ENCODE data around the gene NSMCE1.

The NSMCE1 gene

GRCh38 chr16:27242398-27242797 lies 26.2 kb downstream of the NSMCE1 start:
- DNase-seq, result no peak

GRCh38 chr16:27241658-27242057 lies 26.9 kb downstream of the NSMCE1 start:
- DNase-seq, result no peak

DNA sequence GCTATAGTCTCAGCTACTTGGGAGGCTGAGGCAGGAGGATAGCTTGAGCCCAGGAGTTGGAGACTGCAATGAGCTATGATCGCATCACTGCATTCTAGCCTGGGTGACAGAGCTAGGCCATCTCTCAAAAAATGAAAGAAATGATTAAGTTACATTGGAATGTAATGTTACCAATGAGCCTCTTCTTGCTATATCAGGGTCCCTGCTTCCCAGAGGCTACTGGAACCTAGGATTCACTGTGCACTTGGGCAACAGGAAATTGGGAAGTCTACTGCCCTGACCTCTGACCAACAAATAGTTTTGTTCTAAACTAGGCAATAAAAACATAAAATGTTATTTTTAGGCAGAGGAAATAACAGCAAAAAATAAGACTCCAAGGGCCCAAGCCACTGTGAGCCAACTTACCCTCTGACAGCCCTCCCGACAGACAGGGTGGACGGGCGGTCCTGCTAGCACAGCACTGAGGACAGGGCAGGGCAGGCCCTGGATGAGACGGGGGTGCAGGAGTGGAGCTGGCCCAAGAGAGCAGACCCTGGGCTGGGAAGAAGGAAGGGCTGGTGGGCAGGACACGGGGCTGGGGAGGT lies 27.5 kb downstream of the NSMCE1 start:
- no peak for DNase-seq

GRCh38 chr16:27239906-27240655 lies 28.5 kb downstream of the NSMCE1 start:
- no peak for DNase-seq

GRCh38 chr16:27239026-27239425 lies 29.5 kb downstream of the NSMCE1 start:
- no peak for DNase-seq

DNA sequence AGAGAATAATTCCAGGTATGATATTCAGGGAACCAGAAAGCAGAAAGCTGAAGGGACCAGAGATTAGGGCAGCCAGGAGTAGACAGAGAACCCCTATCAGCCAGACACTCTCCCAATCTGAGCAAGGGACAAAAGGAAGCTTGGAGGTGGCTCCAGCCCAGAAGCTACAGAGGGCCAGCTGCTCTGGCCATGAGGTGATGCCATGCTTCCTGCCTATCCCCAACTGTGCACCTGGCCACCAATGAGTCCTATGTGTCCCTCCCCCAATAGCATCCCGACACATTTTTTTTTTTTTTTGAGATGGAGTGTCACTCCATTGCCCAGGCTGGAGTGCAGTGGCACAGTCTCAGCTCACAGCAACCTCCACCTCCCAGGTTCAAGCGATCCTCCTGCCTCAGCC lies 30.0 kb downstream of the NSMCE1 start:
- no peak for DNase-seq

- peak in 1 of 2 experiments; percentile 28 for DNase-seq
Observed at GRCh38 chr16:27238016-27238587, 30.5 kb downstream of the NSMCE1 start.

DNA sequence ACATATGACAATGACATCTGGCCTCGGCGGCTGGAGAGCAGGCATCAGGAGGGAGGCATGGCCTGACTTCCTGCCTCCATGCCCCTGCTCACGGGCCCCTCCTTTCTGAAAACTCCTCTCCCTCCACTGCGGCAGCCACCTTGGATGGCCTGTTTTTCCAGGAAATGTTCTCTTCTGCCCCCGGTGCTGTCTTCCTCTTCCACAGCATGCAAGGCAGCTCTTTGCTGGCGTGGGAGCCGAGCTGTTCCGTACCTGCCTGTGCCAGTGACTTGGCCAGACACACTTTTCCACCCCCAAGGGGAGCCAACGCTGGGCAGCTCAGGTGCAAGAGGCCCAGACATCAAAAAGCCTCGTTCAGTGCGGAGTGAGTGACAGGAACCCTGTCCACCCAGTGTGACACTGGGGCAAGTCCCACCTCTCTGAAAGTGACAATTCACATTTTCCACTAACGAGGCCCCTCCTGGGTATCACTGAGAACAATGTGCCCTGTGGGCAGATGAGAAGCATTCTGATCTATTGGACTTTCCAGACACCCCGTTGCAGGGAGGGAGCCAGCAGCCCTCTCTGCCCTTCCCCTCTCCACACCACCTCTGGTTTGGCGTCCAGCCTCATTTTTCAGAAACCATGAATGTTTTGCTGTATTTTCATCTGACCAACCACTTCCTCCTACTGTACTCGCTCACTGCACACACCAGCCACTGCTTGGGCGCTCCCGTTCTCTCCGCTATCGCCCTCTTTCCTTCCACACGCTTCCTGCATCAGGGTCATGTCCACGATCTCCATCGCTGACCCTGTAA lies 31.2 kb downstream of the NSMCE1 start:
- DNase-seq, result peak; percentile 71 to 80

DNA sequence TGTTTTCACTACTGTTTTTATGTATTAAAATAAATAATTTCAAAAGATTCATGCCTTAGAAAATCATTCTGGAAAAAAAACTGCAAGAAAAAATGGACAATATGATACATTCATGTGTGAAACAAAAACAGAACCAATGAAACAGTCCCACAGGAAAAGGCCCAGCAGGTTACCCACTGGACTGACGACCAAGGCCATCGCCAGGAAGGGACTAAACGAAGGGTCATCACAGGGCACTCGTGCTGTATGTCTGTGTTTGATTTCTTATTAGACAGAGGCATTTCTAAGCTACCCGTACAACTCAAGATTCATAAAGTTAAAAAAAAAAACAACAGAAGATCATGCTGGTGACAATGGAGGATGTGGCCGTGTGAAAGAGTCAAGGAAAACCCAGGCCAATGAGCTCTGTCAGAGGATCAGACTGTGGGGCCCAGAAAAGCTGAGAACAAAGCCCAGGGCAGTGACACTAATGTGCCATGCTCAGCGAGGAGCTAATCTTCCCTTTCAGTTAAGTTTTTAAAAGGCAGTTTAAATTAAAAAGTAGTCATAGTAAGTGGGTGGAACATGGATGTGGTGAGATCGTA lies 31.8 kb downstream of the NSMCE1 start:
- no peak for DNase-seq

DNA sequence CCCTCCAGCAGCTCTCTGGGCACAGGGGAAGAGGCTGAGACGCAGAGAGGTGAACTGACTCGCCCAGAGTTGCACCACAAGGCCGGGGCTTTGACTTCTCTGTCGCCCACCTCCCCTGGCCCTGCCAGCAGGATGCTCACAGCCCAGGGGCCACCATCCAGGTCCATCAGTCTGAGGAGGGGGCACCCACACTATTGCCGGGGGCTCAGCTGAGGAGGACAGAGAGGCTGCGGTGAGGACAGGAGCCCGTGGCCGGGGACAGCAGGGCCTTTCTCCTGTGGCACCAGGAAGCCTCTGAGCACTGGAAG lies 32.7 kb downstream of the NSMCE1 start:
- no peak for DNase-seq

DNA sequence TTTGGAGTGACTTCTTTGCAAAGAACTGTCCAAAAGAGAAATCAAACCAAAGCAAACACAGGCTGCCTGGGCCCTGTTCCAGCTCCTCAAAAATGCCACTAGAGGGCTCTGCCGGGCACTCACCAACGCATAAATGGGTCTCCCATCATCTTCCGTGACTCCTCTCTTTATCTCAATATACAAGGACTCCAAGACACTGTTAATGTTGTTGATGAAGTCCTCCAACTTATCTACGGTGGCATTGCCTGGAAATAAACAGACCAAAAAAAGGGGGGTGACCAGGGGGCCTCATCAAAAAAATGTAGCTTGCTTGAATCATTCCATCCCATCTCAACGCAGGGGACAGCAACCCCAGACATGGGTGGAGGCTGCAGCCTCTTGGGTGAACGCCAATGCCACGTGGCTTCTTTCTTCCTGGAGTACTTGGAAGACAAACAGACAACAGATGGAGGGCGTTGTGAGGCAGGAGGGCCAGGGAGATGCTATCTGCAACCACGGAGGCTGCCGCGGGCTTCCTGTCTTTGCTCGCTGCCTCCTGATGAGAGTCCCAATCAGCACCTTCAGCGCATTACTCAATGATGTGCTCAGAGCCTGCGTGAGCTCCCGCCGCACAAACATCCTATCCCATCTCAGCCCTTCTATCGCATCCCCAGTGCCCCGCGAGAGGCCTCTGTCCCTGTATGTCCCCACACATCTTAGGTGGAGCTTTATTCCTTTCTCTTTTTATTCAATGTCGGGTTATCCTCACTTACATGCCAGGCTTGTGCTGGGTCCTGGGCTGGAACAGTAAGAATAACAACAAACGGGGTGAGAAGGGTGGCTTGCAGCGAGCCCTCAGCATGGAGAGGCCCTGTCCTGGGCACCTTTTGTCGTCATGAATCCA lies 33.3 kb downstream of the NSMCE1 start:
- peak; percentile 83 to 86 for DNase-seq

DNA sequence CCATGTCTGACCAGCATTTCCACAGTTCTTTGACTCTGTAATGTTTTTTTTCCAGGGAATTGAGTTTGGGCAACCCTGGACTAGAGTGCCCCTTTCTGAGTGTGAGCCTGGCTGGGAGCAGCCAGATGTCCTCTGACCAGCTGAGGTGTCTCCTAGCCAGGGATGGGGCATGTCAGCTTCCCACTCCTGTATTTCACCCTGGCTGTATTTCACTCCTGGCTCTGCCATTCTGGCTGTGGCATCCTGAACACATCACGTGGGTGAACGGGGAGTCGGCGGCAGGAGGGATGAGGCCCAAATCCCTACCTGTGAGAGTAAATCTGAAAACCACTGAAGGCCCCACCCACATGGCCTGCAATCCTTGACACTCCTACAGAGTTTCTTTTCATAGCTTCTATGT lies 34.0 kb downstream of the NSMCE1 start:
- DNase-seq, result no peak

DNA sequence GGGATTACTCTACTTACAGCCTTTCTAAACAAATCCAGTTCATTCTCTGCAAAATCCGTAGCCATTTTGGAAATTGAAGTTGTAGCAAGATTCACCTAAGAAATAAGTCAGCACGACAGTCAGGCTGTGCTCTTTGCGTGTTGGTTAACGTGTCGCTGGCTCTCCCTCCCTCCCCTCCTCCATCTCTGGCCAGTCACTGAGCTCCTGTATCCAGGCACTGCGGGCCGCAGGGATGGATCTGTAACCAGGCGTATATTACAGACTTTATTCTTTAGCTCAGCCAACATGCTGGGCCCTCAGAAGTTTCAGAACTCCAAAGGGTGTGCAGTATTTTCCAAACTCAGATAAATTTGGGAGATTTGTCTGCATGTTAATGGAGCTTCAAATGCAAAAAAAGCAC lies 34.4 kb downstream of the NSMCE1 start:
- DNase-seq, result no peak

DNA sequence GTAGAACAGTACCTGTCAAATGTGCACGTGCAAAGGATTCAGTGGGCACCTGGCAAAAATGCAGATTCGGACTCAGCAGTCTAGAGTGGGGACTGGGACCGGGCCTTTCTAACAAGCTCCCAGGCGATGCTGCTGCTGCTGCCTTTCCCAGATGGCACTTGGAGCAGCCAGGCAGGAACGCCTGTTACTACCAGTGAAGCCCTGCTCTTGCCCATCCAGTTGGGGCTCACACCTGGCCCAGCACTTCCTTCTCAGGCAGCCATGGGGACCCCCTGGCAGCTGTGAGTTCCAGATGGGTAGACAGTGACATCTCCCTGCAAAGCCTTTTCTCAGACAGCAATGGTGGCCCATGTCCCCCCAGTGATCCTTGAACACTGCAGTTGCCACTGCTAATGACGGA lies 34.8 kb downstream of the NSMCE1 start:
- DNase-seq, result no peak

DNA sequence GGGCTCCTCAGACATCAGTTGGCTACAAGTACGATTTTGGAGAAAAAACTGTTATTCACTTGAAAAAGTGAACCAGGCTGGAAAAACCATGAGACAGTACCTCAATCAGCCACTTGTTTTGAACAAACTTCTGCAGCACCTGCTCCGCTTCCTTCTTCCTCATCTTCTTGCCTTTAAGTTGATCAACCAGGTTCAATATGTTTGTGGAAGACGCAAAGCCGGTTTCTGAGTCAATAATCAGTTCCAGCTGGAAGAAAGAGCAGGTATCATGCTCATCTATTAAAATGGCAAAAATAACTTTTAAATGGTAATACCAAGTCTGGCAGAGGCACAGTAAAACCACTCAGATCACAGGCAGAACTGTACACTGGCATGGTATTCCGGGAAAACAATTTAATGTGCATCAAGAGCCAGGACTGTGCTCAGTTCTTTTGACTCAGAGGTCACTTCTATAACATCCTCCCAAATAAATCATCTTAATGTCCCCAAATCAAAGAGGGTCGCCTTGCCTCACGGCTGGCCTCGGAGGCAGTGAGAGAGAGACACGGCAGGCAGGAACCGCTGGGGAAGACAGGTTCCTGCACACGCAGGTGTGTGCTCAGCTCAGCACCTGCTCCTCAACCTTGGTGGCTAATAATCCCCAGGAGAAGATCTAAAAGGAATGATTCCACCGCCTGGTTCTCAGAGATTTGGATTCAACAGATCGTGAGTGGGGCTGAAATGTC lies 35.5 kb downstream of the NSMCE1 start:
- no peak for DNase-seq

- DNase-seq, result peak; percentile 36 to 43
Observed at GRCh38 chr16:27232061-27232900, 36.3 kb downstream of the NSMCE1 start.

GRCh38 chr16:27231692-27232060 lies 36.9 kb downstream of the NSMCE1 start:
- DNase-seq, result no peak

DNA sequence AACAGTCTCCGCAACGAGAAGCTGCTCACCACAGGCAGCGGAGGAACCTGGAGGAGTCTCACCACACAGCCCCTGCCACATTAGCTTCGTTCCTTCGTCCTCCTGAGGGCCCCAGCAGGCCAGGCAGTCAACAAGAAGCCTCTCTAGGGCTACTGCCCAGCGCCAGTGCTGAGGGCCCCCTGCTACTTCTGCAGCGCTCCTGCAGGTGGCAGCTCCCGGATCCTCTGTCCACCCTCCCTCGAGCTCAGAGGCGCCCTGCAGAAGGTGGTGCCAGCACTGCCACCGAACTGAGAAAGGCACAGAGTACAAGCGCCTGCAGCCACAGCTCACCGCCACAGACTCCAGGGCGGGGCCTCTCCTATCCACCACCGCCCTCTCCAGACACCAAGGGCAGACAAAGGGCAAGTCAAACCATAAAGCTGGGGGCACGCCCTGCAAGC lies 38.0 kb downstream of the NSMCE1 start:
- peak; percentile 62 to 63 for DNase-seq

DNA sequence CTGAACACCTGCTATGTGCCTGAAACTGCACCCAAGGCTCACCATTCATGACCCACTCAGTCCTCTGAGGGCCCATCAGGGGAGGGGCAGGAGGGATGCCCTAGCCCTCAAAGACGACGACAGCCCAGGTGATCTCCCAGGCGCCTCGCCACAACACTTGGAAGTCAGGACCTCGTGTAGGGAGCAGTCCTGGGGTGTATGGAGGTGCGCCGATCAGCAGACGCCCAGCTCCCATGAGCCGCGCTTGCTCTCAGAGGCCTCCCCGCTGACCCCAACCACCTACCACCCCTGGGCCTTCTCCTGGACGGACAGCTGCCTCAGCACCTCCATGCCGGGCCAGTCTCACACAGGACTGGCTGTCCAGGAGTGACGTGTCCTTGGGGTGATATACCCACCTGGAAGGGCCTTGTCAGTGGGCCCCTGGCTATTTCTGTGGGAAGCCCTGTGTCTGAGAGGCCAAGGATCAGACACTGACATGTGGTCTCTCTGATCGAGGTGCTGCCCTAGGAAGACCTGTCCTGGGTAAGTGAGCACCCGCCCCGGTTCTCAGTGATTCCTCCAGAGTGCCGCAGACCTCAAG lies 38.6 kb downstream of the NSMCE1 start:
- DNase-seq, result no peak
